ENCODE data around the gene KMT2C.
"Not testable (repeated sequence)": the region's sequence is repeated elsewhere in the genome, so short reads cannot be mapped to it uniquely, and the experiment has no call there.

The KMT2C gene

DNA sequence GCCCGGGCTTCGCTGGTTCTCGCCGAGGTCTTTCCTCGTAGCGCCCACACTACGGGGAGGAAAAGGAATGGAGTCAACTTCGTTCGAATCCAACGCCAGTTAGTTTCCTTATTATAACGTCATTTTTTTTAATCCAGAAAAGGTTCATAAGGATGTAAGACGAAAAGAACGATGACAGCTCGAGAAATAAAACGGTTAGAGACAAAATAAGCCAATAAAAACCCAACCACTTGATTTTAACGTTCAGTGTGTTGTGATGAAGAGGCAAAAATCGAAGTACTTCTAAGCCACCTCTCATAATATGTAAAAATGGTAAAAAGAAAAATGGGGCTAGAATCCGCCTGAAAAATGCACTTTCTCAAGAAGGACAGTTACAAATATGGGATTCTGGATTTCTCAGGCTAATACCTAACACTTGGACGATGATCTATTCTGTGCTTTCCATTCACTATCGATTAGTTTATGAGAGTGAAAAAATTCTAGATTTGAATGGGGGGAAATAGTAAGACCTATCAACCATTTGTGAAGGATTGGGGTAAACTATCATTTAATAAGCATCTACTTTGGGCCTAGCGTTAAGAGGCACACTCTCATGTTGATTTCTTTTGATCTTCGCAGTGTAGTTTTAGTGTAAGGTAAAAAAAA, 1.2 kb upstream of the KMT2C start:
- not testable (repeated sequence) for H3K27me3 ChIP-seq (ENCODE audit: control insufficient read depth, insufficient read depth, low read length); H3K4me1 ChIP-seq (ENCODE audit: control insufficient read depth, insufficient read depth, low read length); H3K9me3 ChIP-seq (replicated peaks; ENCODE audit: low read length); H3K36me3 ChIP-seq (ENCODE audit: insufficient read depth, low read length)
- peak overlapping the region; percentile 86 for H3K9ac ChIP-seq (ENCODE audit: low read depth, low read length)
- peak overlapping the region; percentile 79 for H3K4me3 ChIP-seq (ENCODE audit: low read length)
- peak overlapping the region; percentile 82 for H3K4me2 ChIP-seq (ENCODE audit: low read length)

DNA sequence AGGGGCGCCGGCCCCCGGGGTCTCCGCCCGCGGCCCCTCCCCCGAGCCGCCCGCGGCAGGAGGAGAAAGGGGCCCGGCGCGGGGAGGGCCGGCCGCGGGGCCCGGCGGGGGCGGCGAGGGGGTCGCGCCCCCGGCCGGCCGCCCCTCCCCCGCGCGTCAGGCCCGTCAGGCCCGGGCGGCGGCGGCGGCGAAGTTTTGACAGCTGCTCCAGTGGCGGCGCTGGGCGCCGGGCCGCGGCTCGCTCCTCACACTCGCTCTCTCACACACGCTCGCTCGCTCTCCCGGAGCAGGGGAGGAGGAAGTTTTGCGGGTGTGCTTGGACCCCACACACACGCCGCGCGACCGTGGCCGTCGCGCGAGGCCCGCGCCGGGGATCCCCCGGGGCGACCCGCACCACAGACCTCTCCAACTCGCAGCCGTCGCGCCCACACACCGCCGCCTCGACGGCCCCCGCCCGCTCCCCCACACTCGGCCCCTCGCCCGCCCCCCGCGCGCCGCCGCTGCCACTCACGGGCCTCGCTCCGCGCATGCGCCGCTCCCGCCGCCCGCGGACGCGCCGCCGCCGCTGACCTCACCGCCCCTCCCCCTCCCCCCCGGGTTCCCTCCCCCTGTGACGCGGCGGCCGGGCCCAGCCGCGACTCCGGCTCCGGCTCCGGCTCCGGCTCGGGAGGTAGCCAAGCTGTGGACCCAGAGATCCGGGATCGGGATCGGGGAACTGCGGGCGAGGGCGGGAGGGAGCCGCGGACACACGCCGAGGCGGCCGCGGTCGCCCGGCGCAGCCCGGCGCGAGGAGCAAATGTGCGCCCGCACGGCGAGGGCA, 518 bp upstream of the KMT2C start:
- peak overlapping the region; percentile 86 for H3K9ac ChIP-seq (ENCODE audit: low read depth, low read length)
- H3K36me3 ChIP-seq (ENCODE audit: insufficient read depth, low read length) = no peaks in the 10 kb centered on the region
- peak overlapping the region; percentile 79 for H3K4me3 ChIP-seq (ENCODE audit: low read length)
- peak overlapping the region; percentile 82 for H3K4me2 ChIP-seq (ENCODE audit: low read length)
- no peaks in the 10 kb centered on the region for H3K27me3 ChIP-seq (ENCODE audit: control insufficient read depth, insufficient read depth, low read length)
- H3K9me3 ChIP-seq (replicated peaks; ENCODE audit: low read length) = no peaks in the 10 kb centered on the region
- peaks cover 9% of the 10 kb centered on the region for H3K4me1 ChIP-seq (ENCODE audit: control insufficient read depth, insufficient read depth, low read length)

DNA sequence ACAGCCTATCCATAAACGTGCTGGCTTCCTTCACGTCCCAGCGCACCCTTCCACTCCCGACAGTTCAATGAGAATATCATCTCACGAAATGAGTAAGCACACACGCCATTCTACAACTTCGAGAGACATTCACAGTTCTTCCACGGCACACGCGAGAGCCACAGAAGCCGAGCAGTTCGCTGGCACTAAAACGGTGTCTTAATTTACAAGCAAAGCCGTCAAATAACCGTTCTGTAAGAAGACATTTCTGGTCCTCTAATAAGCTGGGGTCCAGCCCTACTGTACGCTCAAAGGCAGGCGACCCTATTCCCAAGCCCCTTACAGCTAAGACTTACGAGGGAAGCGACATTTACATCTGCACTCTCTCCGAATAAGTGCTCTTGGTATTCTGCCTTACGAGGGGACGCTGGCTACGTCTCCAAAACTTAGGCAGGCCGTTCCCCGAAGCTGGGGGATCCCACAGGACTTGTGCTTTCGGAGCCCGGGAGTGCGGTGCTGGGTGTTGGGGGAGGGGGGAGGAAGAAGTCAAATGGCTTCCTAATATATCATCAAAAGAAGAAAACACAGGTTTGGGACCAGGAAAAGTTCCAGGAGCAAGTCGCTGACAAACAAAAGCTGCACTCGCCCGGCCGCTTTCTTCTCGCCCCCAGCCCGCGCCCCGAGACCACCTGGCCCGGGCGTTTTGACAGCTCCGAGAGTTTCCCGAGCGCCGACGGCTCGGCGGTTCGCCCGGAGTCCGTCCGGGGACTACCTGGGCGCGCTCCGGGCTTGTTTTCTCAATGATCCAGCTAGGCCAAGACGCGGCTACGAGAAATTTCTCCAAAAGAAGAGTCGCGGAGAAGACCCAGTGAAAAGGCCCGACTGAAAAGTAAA, 1.1 kb downstream of the KMT2C start:
- not testable (repeated sequence) for H3K27me3 ChIP-seq (ENCODE audit: control insufficient read depth, insufficient read depth, low read length); H3K9me3 ChIP-seq (replicated peaks; ENCODE audit: low read length); H3K4me1 ChIP-seq (ENCODE audit: control insufficient read depth, insufficient read depth, low read length); H3K36me3 ChIP-seq (ENCODE audit: insufficient read depth, low read length)
- peak overlapping the region; percentile 78 for H3K9ac ChIP-seq (ENCODE audit: low read depth, low read length)
- peak overlapping the region; percentile 98 for H3K4me2 ChIP-seq (ENCODE audit: low read length)
- peak overlapping the region; percentile 87 for H3K4me3 ChIP-seq (ENCODE audit: low read length)

DNA sequence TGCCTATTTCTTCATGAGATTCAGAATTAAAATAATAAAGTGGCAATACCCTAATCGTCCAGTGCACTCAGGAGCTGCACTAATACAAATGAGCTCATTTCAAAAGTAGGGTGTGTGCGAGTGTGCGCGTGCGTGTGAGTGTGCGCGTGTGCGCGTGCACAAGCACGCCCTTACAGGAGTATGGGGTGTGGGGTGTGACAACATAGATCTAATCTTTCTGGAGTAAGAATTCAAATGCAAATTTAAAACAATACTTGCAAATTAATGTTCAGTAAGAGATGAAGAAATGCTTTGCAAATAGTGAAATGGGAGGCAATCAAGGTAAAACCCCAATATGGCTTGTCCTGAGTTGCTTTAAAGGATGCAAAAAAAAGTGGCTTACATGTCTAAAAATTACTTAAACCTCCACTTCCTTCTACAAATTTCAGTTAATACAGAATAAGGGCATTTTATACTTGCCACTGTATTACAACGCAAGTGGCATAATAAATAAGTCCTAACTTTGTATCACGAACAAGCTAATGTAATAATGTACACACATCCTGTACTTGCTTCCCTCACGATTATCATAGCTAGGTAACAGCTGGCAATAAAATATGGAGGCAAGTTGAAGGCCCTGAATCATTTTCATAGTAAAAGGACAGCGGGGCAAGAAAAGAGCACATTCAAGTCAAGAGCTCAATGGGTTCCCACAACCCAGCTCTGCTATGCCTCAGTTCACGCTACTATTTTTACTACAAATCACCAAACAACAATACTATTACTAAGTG, 1.9 kb downstream of the KMT2C start:
- not testable (repeated sequence) for H3K36me3 ChIP-seq (ENCODE audit: insufficient read depth, low read length); H3K27me3 ChIP-seq (ENCODE audit: control insufficient read depth, insufficient read depth, low read length); H3K4me1 ChIP-seq (ENCODE audit: control insufficient read depth, insufficient read depth, low read length); H3K9me3 ChIP-seq (replicated peaks; ENCODE audit: low read length)
- Histone ChIP-seq H3K9ac (ENCODE audit: low read depth, low read length) (peak overlapping the region; percentile 78), H3K4me3 (ENCODE audit: low read length) (peak overlapping the region; percentile 87), H3K4me2 (ENCODE audit: low read length) (peak overlapping the region; percentile 98)

DNA sequence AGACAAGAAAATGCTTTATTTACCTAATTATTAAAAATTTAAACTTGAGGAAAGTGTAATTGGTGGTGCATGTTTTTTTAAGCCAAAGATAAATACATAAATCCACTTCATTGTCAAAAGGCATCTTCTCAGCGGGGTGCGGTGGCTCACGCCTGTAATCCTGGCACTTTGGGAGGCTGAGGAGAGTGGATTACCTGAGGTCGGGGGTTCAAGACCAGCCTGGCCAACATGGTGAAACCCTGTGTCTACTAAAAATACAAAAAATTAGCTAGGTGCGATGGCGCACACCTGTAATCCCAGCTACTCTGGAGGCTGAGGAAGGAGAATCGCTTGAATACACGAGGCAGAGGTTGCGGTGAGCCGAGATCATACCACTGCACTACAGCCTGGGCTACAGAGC, 3.1 kb downstream of the KMT2C start:
- not testable (repeated sequence) for H3K36me3 ChIP-seq (ENCODE audit: insufficient read depth, low read length); H3K27me3 ChIP-seq (ENCODE audit: control insufficient read depth, insufficient read depth, low read length); H3K9me3 ChIP-seq (replicated peaks; ENCODE audit: low read length)
- Histone ChIP-seq H3K4me1 (ENCODE audit: control insufficient read depth, insufficient read depth, low read length) (peaks cover 13% of the 10 kb centered on the region), H3K9ac (ENCODE audit: low read depth, low read length) (peak overlapping the region; percentile 78), H3K4me2 (ENCODE audit: low read length) (peak overlapping the region; percentile 98), H3K4me3 (ENCODE audit: low read length) (peak overlapping the region; percentile 87)

DNA sequence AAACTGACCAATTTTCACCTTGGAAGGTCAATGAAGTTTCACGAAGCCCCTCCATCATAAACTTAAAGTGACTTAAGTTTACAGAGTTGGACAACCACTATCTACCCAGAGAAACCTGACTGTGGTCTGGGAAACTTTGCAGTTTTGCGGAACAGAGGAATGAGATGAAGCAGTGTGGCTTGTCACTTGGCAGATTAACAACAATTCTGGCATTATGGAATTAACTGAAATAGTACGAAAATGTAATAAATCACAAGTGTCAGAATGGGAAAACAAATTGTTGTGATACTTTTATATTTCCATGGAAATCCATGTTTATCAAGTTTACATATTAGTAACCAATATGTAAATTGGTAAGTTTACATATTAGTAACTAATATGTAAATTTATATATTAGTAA, 4.9 kb downstream of the KMT2C start:
- Histone ChIP-seq H3K4me2 (ENCODE audit: low read length) (no peak overlapping the region), H3K9me3 (replicated peaks; ENCODE audit: low read length) (no peaks in the 10 kb centered on the region), H3K27me3 (ENCODE audit: control insufficient read depth, insufficient read depth, low read length) (no peaks in the 10 kb centered on the region), H3K4me3 (ENCODE audit: low read length) (no peak overlapping the region), H3K36me3 (ENCODE audit: insufficient read depth, low read length) (no peaks in the 10 kb centered on the region), H3K4me1 (ENCODE audit: control insufficient read depth, insufficient read depth, low read length) (peaks cover 15% of the 10 kb centered on the region), H3K9ac (ENCODE audit: low read depth, low read length) (no peak overlapping the region)

DNA sequence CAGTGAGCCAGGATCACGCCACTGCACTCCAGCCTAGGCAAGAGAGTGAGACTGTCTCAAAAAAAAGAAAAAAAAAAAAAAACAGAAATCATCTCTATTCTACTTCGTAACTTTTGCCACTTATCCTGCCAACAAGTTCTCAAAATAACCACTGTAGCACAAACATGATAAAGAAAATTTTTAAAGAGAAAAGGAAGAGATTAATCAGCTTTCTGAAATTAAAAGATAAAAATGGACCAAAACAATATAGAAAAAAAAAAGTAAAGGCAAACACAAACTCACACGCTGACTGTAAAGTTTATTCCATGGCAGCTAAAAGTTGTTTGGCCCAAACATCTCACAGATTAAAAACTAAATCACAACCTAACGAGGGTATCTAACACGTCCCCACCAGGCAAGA, 5.7 kb downstream of the KMT2C start:
- H3K4me2 ChIP-seq (ENCODE audit: low read length); H3K36me3 ChIP-seq (ENCODE audit: insufficient read depth, low read length); H3K9me3 ChIP-seq (replicated peaks; ENCODE audit: low read length); H3K27me3 ChIP-seq (ENCODE audit: control insufficient read depth, insufficient read depth, low read length); H3K4me3 ChIP-seq (ENCODE audit: low read length); H3K9ac ChIP-seq (ENCODE audit: low read depth, low read length): not testable (repeated sequence)
- H3K4me1 ChIP-seq (ENCODE audit: control insufficient read depth, insufficient read depth, low read length) = peaks cover 17% of the 10 kb centered on the region

DNA sequence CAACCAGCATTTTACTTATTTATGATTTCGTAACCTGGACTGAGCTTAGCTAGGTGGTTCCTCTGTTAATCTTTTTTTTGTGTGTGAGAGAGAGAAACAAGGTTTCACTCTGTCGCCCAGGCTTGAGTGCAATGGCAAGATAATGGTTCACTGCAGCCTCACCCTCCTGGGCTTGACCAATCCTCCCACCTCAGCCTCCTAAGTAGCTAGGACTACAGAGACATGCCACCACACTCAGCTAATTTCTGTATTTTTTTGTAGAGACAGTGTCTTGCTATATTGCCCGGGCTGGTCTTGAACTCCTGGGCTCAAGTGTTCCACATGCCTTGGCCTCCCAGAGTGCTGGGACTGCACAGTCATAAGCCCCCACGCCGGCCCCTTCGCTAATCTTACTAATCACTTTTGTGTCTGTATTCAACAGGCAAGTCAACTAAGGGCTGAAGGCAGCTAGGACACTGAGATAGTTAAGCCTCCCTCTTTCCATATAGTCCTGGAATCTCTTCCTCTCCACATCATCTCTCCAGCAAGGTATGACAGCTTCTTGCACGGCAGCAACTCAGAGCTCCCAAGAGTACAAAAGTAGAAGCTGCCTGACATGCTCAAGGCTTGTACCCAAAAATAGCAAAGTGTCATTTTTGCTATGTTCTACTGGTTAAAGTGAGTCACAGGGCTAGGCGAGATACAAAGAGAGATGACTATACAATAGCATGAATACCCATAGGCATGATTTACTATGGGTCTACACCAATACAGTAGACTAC, 11.3 kb downstream of the KMT2C start:
- Histone ChIP-seq H3K9me3 (replicated peaks; ENCODE audit: low read length) (no peaks in the 10 kb centered on the region), H3K4me2 (ENCODE audit: low read length) (no peak overlapping the region), H3K4me3 (ENCODE audit: low read length) (no peak overlapping the region), H3K27me3 (ENCODE audit: control insufficient read depth, insufficient read depth, low read length) (no peaks in the 10 kb centered on the region), H3K4me1 (ENCODE audit: control insufficient read depth, insufficient read depth, low read length) (peaks cover 14% of the 10 kb centered on the region), H3K9ac (ENCODE audit: low read depth, low read length) (no peak overlapping the region), H3K36me3 (ENCODE audit: insufficient read depth, low read length) (no peaks in the 10 kb centered on the region)

DNA sequence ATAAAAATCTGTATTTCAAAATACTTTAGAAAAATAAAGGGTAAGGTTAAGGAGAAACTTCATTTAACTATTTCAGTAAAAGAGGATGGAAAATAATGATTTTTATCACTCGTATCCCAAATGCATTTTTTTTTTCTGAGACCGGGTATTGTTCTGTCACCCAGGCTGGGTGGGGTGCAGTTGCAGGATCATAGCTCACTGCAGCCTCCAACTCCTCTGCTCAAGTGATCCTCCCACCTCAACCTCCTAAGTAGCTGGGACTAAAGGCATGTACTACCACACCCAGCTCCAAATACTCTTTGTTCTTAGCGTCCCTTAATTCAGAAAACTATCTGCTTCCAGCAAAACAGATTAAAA, 11.8 kb downstream of the KMT2C start:
- H3K9me3 ChIP-seq (replicated peaks; ENCODE audit: low read length) = no peaks in the 10 kb centered on the region
- no peak overlapping the region for H3K4me2 ChIP-seq (ENCODE audit: low read length)
- H3K4me1 ChIP-seq (ENCODE audit: control insufficient read depth, insufficient read depth, low read length) = peaks cover 14% of the 10 kb centered on the region
- no peaks in the 10 kb centered on the region for H3K36me3 ChIP-seq (ENCODE audit: insufficient read depth, low read length)
- no peak overlapping the region for H3K9ac ChIP-seq (ENCODE audit: low read depth, low read length)
- no peaks in the 10 kb centered on the region for H3K27me3 ChIP-seq (ENCODE audit: control insufficient read depth, insufficient read depth, low read length)
- no peak overlapping the region for H3K4me3 ChIP-seq (ENCODE audit: low read length)

DNA sequence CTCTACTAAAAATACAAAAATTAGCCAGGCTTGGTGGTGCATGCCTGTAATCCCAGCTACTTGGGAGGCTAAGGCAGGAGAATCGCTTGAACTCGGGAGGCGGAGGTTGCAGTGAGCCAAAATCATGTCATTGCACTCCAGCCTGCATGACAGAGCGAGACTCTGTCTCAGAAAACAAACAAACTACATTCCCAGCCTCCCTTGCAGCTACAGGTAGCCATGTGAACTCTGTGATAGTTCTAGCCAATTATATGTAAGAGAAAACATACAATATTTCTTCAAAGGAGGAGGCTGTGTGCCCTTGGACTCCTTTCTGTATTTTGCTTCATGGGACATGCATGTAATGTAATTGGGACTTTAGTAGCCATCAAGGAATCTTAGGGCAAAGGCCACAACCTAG, 12.6 kb downstream of the KMT2C start:
- peaks cover 11% of the 10 kb centered on the region for H3K4me1 ChIP-seq (ENCODE audit: control insufficient read depth, insufficient read depth, low read length)
- H3K9me3 ChIP-seq (replicated peaks; ENCODE audit: low read length); H3K4me2 ChIP-seq (ENCODE audit: low read length); H3K27me3 ChIP-seq (ENCODE audit: control insufficient read depth, insufficient read depth, low read length); H3K9ac ChIP-seq (ENCODE audit: low read depth, low read length); H3K4me3 ChIP-seq (ENCODE audit: low read length); H3K36me3 ChIP-seq (ENCODE audit: insufficient read depth, low read length): not testable (repeated sequence)

All from skeletal muscle satellite cell (primary cell).